ENCODE measurements around the gene C14orf93. TPM values are rescaled to one million over a fixed set of nuclear protein-coding genes. Genes with fewer than 3 reads are reported as not detected.

Gene C14orf93
- total and polyA plus RNA-seq, 7 experiments from 2014 or later: 5.7 to 20.5 (median 11.5) TPM

DNA sequence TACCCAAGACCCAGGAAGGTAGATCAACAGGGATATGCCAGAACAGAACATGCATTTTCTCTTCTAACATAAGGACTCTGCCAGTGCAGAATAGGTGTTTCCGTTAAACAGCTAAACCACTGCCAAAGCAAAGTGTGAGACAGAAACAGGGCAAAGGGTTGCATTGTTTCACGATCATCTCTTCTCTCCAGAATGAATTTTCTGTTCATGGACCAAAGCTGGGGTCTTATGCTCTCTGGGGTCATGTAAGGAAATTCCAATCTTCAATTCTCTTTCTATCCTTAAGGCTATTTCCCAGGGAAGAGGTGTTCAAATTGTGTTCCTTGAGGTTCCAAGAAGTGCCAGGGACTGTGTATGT, 13.8 kb upstream of the C14orf93 start:
- POLR2A ChIA-PET: interaction anchor here (0.6 to 6.3 kb wide), 4 partner anchors 9 to 45 kb away, joined by 4 to 79 read pairs (median 42); partner anchors contain the start of gene PSMB5
- peaks cover 0 to 71% of the 10 kb centered on the region in 2 donors for H3K4me1 ChIP-seq (ENCODE audit: control insufficient read depth in 2 of 2, insufficient read depth in 2 of 2, low read length in 2 of 2)
- H3K27ac ChIP-seq (ENCODE audit: low read depth, low read length): peak overlapping the region; percentile 63
- H3K27me3 ChIP-seq (ENCODE audit: control insufficient read depth in 2 of 2, insufficient read depth in 2 of 2, low read length in 2 of 2): no peaks in the 10 kb centered on the region
- H3K4me3 ChIP-seq (ENCODE audit: low read length): no peak overlapping the region
- peak overlapping the region in 7 of 10 donors; percentile 29 to 96 (median 74) for H3K4me3 Mint-ChIP-seq
- intact Hi-C loops (cut with micrococcal nuclease): loop anchor here in 1 of 2 donors (1.0 to 5.0 kb wide), 2 partner anchors 12 to 34 kb away; partner anchors contain the start of gene CDH24
- no peak for ATAC-seq
- H3K36me3 Mint-ChIP-seq: peaks cover 7 to 28% (median 22%) of the 10 kb centered on the region in 5 donors
- CTCF ChIA-PET: interaction anchor here (1.0 to 1.5 kb wide), 6 partner anchors 10 to 51 kb away, joined by 3 to 10 read pairs (median 4); no protein-coding TSS in a partner anchor
- H3K27me3 Mint-ChIP-seq: no peaks in the 10 kb centered on the region
- peak overlapping the region in 8 of 9 donors; percentile 86 to 100 (median 92) for H3K27ac Mint-ChIP-seq
- H3K4me1 Mint-ChIP-seq: peaks cover 43 to 79% (median 69%) of the 10 kb centered on the region in 7 donors
- peaks cover 0 to 16% (median 4%) of the 10 kb centered on the region in 3 experiments for H3K36me3 ChIP-seq (ENCODE audit: control insufficient read depth in 2 of 3, insufficient read depth in 3 of 3, low read length in 3 of 3)
- H3K9me3 Mint-ChIP-seq: peaks cover 0 to 2% (median 0%) of the 10 kb centered on the region in 11 donors
- DNase-seq: no peak
- no peaks in the 10 kb centered on the region for H3K9me3 ChIP-seq (ENCODE audit: control insufficient read depth in 2 of 3, low read length in 3 of 3)

DNA sequence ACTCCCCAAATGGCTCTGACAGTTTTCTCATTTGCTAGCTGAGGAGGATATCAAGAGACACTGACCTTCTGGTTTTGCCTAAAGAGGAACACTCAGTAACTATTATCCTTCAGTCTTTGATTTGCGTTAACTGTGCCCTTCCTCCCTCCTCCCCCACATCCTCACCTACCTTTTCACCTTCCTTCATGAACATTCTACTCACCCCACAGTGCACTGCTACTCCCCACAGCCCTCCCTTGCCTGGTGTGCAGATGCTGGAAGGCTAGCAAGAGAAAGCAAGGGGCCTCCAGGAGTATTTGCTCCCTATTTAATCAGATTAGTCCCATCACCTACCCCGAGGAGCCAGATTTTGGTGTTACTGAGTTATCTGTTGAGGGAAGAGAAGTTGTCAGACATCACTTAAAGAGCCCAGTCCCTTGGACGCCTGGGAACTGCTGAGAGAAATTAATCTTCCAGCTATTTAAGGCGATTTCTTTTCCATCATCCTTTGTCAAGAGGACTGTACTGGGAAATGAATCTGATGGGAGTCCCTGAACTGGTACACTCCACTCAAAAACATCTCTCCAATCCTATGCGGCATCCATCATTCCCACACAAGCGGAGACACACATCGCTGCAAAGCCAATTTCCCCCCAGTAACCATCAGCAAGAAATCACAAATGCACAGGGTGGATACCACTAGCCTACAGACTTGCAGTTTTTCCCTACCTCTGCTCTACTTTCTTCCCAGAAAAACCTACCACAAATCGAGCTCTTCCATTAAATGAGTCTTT, 13.3 kb upstream of the C14orf93 start:
- H3K27ac ChIP-seq (ENCODE audit: low read depth, low read length): peak overlapping the region; percentile 63
- H3K4me1 Mint-ChIP-seq: peaks cover 41 to 75% (median 65%) of the 10 kb centered on the region in 7 donors
- peaks cover 0 to 66% of the 10 kb centered on the region in 2 donors for H3K4me1 ChIP-seq (ENCODE audit: control insufficient read depth in 2 of 2, insufficient read depth in 2 of 2, low read length in 2 of 2)
- H3K9me3 ChIP-seq (ENCODE audit: control insufficient read depth in 2 of 3, low read length in 3 of 3): no peaks in the 10 kb centered on the region
- peak overlapping the region; percentile 1 to 100 (median 91) for H3K27ac Mint-ChIP-seq
- POLR2A ChIA-PET: interaction anchor here (1.8 to 6.3 kb wide), 4 partner anchors 10 to 28 kb away, joined by 5 to 79 read pairs (median 42); partner anchors contain the start of gene PSMB5
- CTCF ChIA-PET: interaction anchor here (0.5 to 1.5 kb wide), 8 partner anchors 10 to 1510 kb away, joined by 3 to 10 read pairs (median 4); no protein-coding TSS in a partner anchor
- no peaks in the 10 kb centered on the region for H3K27me3 ChIP-seq (ENCODE audit: control insufficient read depth in 2 of 2, insufficient read depth in 2 of 2, low read length in 2 of 2)
- peak overlapping the region; percentile 13 for H3K4me3 ChIP-seq (ENCODE audit: low read length)
- H3K36me3 Mint-ChIP-seq: peaks cover 7 to 24% (median 19%) of the 10 kb centered on the region in 5 donors
- H3K36me3 ChIP-seq (ENCODE audit: control insufficient read depth in 2 of 3, insufficient read depth in 3 of 3, low read length in 3 of 3): peaks cover 0 to 16% (median 4%) of the 10 kb centered on the region in 3 experiments
- ATAC-seq (peak; percentile 49), DNase-seq (peak in 5 of 9 donors; percentile 20 to 44 (median 29))
- H3K27me3 Mint-ChIP-seq: no peaks in the 10 kb centered on the region
- H3K9me3 Mint-ChIP-seq: peaks cover 0 to 2% (median 0%) of the 10 kb centered on the region in 11 donors
- H3K4me3 Mint-ChIP-seq: peak overlapping the region in 9 of 10 donors; percentile 66 to 96 (median 85)
- intact Hi-C loops (cut with micrococcal nuclease): loop anchor here in 1 of 2 donors (1.0 to 5.0 kb wide), 2 partner anchors 12 to 34 kb away; partner anchors contain the start of gene CDH24

DNA sequence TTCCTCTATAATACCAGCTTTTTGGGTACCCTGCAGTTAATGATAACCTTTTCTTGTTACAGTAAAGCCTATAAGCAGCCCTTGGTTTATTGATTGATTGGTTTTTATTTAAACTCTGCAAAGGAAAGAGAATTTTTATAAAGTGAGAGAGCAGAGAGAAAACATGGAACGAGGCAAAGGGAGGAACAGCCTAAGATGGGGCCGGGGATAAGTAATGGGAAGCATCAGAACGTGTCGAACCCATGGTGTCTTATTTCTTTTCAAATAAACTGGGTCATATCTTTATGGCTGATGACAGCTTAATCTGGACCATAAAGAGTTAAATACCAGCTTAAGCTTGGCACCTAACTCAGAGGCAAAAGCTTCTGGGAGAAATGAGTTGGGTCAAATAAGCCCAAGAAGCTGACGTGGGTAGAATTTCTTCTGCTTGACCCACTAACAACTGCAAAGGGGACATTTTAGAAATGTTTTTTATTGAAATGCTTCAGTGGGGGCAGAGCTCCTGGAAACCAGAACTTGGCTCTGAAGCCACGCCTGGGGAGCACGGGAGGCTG, 12.0 kb upstream of the C14orf93 start:
- Histone ChIP-seq H3K27me3 (ENCODE audit: control insufficient read depth in 2 of 2, insufficient read depth in 2 of 2, low read length in 2 of 2) (no peaks in the 10 kb centered on the region), H3K4me1 (ENCODE audit: control insufficient read depth in 2 of 2, insufficient read depth in 2 of 2, low read length in 2 of 2) (peaks cover 0 to 59% of the 10 kb centered on the region in 2 donors), H3K4me3 (ENCODE audit: low read length) (peak overlapping the region; percentile 24), H3K9me3 (ENCODE audit: control insufficient read depth in 2 of 3, low read length in 3 of 3) (no peaks in the 10 kb centered on the region), H3K27ac (ENCODE audit: low read depth, low read length) (peak overlapping the region; percentile 63), H3K36me3 (ENCODE audit: control insufficient read depth in 2 of 3, insufficient read depth in 3 of 3, low read length in 3 of 3) (peaks cover 0 to 16% (median 4%) of the 10 kb centered on the region in 3 experiments)
- intact Hi-C loops (cut with micrococcal nuclease): loop anchor here in 1 of 2 donors (1.0 to 5.0 kb wide), 2 partner anchors 7 to 35 kb away; partner anchors contain the start of gene CDH24
- H3K27ac Mint-ChIP-seq: peak overlapping the region in 8 of 9 donors; percentile 86 to 100 (median 92)
- H3K4me3 Mint-ChIP-seq: peak overlapping the region in 9 of 10 donors; percentile 79 to 99 (median 88)
- no peaks in the 10 kb centered on the region for H3K9me3 Mint-ChIP-seq
- ChIA-PET POLR2A (interaction anchor here (0.5 to 6.3 kb wide), 9 partner anchors 9 to 273 kb away, joined by 3 to 79 read pairs (median 4); partner anchors contain the start of genes AJUBA and PSMB5), CTCF (interaction anchor here (0.5 to 1.2 kb wide), 5 partner anchors 15 to 507 kb away, joined by 3 to 5 read pairs (median 3); no protein-coding TSS in a partner anchor)
- DNase-seq: no peak
- peaks cover 34 to 74% (median 60%) of the 10 kb centered on the region in 7 donors for H3K4me1 Mint-ChIP-seq
- H3K36me3 Mint-ChIP-seq: peaks cover 7 to 18% (median 16%) of the 10 kb centered on the region in 5 donors
- no peaks in the 10 kb centered on the region for H3K27me3 Mint-ChIP-seq
- no peak for ATAC-seq

DNA sequence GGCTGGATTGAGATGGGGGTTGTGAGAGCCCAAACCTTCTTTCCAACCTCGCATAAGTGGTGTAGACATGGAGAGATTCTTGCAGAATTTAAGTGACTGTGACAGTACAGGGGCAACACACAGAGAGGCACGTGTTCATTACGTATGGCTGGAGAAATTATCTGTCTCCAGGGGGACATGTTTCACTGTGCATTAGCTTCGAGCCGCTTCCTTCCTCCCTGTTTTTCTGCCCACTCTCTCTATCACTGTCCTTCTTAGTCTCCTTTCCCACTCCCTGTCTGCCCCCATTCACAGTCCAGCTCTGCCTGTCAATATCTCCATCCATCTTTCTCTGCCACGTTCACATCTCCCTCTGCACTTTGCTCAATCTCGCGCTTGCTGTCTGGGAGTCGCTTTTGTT, 11.5 kb upstream of the C14orf93 start:
- H3K27ac ChIP-seq (ENCODE audit: low read depth, low read length): peak overlapping the region; percentile 63
- no peaks in the 10 kb centered on the region for H3K27me3 ChIP-seq (ENCODE audit: control insufficient read depth in 2 of 2, insufficient read depth in 2 of 2, low read length in 2 of 2)
- Mint-ChIP-seq H3K36me3 (peaks cover 7 to 18% (median 16%) of the 10 kb centered on the region in 5 donors), H3K4me3 (peak overlapping the region; percentile 7 to 99 (median 87)), H3K27ac (peak overlapping the region in 8 of 9 donors; percentile 86 to 100 (median 92)), H3K4me1 (peaks cover 34 to 75% (median 60%) of the 10 kb centered on the region in 7 donors), H3K9me3 (no peaks in the 10 kb centered on the region), H3K27me3 (no peaks in the 10 kb centered on the region)
- H3K36me3 ChIP-seq (ENCODE audit: control insufficient read depth in 2 of 3, insufficient read depth in 3 of 3, low read length in 3 of 3): peaks cover 0 to 16% (median 4%) of the 10 kb centered on the region in 3 experiments
- peaks cover 0 to 59% of the 10 kb centered on the region in 2 donors for H3K4me1 ChIP-seq (ENCODE audit: control insufficient read depth in 2 of 2, insufficient read depth in 2 of 2, low read length in 2 of 2)
- intact Hi-C loops (cut with micrococcal nuclease): loop anchor here in 1 of 2 donors (1.0 to 5.0 kb wide), 2 partner anchors 8 to 36 kb away; partner anchors contain the start of gene CDH24
- H3K4me3 ChIP-seq (ENCODE audit: low read length): peak overlapping the region; percentile 24
- ATAC-seq: no peak
- ChIA-PET CTCF (interaction anchor here (1.0 to 1.8 kb wide), 8 partner anchors 14 to 56 kb away, joined by 3 to 10 read pairs (median 5); no protein-coding TSS in a partner anchor), POLR2A (interaction anchor here (0.9 to 6.3 kb wide), 10 partner anchors 8 to 274 kb away, joined by 3 to 79 read pairs (median 4); partner anchors contain the start of genes AJUBA and PSMB5)
- H3K9me3 ChIP-seq (ENCODE audit: control insufficient read depth in 2 of 3, low read length in 3 of 3): no peaks in the 10 kb centered on the region
- DNase-seq: no peak

DNA sequence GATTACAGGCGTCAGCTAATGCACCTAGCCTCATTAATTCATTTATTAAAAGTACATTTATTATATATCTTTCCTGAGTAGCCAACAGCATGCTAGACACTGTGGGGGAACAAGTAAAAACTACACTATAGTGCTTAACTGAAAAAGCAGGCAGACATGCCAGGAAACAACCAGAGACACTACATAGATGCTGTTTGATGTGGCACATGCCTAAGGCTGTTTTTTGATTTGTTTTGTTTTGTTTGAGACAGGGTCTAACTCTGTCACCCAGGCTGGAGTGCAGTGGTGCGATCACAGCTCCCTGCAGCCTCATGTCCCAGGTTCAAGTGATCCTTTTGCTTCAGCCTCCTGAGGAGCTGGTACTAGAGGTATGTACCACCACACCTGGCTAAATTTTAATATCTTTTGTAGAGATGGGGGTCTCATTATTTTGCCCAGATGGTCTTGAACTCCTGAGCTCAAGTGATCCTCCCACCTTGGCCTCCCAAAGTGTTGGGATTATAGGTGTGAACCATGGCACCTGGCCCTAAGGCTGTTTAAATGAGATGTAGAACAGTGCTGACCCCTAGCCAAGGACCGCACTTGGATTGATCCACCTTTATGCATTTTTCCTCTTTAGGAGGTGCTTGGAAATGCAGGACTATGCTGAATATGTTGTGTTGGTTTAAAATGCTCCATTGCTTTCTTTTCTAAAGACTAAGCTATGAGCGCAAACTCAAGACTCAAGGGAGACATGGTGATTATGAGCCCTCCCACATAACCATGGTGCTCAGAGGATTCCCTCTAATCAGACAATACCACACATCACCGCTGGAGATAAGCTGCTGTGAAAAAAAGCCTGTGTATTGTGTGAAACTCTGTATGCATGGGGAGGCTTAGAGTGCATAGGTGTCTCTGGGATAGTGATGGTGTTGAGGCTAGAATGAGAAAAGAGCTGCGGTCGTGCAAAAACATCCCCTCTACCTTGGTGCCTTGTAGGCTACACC, 10.5 kb upstream of the C14orf93 start:
- Histone ChIP-seq H3K27me3 (ENCODE audit: control insufficient read depth in 2 of 2, insufficient read depth in 2 of 2, low read length in 2 of 2) (no peaks in the 10 kb centered on the region), H3K36me3 (ENCODE audit: control insufficient read depth in 2 of 3, insufficient read depth in 3 of 3, low read length in 3 of 3) (peaks cover 0 to 6% (median 0%) of the 10 kb centered on the region in 3 experiments), H3K9me3 (ENCODE audit: control insufficient read depth in 2 of 3, low read length in 3 of 3) (no peaks in the 10 kb centered on the region), H3K4me3 (ENCODE audit: low read length) (peak overlapping the region; percentile 24), H3K27ac (ENCODE audit: low read depth, low read length) (peak overlapping the region; percentile 63), H3K4me1 (ENCODE audit: control insufficient read depth in 2 of 2, insufficient read depth in 2 of 2, low read length in 2 of 2) (peaks cover 0 to 55% of the 10 kb centered on the region in 2 donors)
- peak overlapping the region; percentile 36 to 99 (median 87) for H3K4me3 Mint-ChIP-seq
- H3K9me3 Mint-ChIP-seq: no peaks in the 10 kb centered on the region
- H3K27me3 Mint-ChIP-seq: no peaks in the 10 kb centered on the region
- intact Hi-C loops (cut with micrococcal nuclease): loop anchor here in 1 of 2 donors (1.0 to 5.0 kb wide), 3 partner anchors 9 to 37 kb away; partner anchors contain the start of gene CDH24
- ATAC-seq (peak; percentile 86), DNase-seq (peak in 6 of 9 donors; percentile 32 to 64 (median 49))
- POLR2A ChIA-PET: interaction anchor here (0.6 to 6.3 kb wide), 7 partner anchors 8 to 41 kb away, joined by 3 to 79 read pairs (median 8); partner anchors contain the start of gene PSMB5
- H3K27ac Mint-ChIP-seq: peak overlapping the region; percentile 34 to 100 (median 91)
- CTCF ChIA-PET: interaction anchor here (0.6 to 1.8 kb wide), 9 partner anchors 12 to 546 kb away, joined by 3 to 10 read pairs (median 3); no protein-coding TSS in a partner anchor
- H3K4me1 Mint-ChIP-seq: peaks cover 36 to 71% (median 62%) of the 10 kb centered on the region in 7 donors
- peaks cover 2 to 12% (median 8%) of the 10 kb centered on the region in 5 donors for H3K36me3 Mint-ChIP-seq
